ENCODE measurements around the gene FMNL2. TPM values are rescaled to one million over a fixed set of nuclear protein-coding genes. Genes with fewer than 3 reads are reported as not detected.

Gene FMNL2
- total and polyA plus RNA-seq, 2 experiments from 2014 or later, result 16.5 to 45.4 TPM

DNA sequence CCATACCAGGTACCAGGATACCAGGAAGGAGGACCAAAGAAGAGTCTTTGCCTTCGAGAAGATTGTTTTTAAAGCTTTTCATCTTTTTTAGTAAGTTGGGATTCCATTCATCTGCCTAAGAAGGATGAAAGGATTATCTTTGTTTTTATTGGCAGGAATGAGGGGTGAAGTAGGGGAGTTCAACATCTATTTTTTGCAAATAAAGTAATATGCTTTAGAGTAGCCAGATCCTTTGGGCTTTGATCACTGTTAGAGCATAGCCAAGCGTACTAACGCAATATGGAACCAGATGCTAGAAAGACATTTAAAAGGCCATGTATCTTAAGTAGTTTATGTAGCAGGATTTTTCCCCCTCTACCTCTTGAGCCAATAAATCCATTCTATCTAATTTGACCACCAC lies 249.3 kb downstream of the FMNL2 start (continued):
- TF ChIP-seq, protein P1, sequence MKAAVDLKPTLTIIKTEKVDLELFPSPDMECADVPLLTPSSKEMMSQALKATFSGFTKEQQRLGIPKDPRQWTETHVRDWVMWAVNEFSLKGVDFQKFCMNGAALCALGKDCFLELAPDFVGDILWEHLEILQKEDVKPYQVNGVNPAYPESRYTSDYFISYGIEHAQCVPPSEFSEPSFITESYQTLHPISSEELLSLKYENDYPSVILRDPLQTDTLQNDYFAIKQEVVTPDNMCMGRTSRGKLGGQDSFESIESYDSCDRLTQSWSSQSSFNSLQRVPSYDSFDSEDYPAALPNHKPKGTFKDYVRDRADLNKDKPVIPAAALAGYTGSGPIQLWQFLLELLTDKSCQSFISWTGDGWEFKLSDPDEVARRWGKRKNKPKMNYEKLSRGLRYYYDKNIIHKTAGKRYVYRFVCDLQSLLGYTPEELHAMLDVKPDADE (IDR thresholded peaks at IDR 0.05), result no peak
- no peak for TF ChIP-seq EZH2 (IDR thresholded peaks at IDR 0.05; ENCODE audit: low read depth, unreplicated experiment)
- no peak for TF ChIP-seq ZNF331 (CRISPR knock-in tag; IDR thresholded peaks at IDR 0.05; ENCODE audit: low read depth)
- TF ChIP-seq CREB1 (CRISPR knock-in tag; IDR thresholded peaks at IDR 0.05; ENCODE audit: low read depth), result no peak
- TF ChIP-seq, protein P2, sequence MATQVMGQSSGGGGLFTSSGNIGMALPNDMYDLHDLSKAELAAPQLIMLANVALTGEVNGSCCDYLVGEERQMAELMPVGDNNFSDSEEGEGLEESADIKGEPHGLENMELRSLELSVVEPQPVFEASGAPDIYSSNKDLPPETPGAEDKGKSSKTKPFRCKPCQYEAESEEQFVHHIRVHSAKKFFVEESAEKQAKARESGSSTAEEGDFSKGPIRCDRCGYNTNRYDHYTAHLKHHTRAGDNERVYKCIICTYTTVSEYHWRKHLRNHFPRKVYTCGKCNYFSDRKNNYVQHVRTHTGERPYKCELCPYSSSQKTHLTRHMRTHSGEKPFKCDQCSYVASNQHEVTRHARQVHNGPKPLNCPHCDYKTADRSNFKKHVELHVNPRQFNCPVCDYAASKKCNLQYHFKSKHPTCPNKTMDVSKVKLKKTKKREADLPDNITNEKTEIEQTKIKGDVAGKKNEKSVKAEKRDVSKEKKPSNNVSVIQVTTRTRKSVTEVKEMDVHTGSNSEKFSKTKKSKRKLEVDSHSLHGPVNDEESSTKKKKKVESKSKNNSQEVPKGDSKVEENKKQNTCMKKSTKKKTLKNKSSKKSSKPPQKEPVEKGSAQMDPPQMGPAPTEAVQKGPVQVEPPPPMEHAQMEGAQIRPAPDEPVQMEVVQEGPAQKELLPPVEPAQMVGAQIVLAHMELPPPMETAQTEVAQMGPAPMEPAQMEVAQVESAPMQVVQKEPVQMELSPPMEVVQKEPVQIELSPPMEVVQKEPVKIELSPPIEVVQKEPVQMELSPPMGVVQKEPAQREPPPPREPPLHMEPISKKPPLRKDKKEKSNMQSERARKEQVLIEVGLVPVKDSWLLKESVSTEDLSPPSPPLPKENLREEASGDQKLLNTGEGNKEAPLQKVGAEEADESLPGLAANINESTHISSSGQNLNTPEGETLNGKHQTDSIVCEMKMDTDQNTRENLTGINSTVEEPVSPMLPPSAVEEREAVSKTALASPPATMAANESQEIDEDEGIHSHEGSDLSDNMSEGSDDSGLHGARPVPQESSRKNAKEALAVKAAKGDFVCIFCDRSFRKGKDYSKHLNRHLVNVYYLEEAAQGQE (IDR thresholded peaks at IDR 0.05; ENCODE audit: unreplicated experiment), result no peak
- TF ChIP-seq, protein P3, sequence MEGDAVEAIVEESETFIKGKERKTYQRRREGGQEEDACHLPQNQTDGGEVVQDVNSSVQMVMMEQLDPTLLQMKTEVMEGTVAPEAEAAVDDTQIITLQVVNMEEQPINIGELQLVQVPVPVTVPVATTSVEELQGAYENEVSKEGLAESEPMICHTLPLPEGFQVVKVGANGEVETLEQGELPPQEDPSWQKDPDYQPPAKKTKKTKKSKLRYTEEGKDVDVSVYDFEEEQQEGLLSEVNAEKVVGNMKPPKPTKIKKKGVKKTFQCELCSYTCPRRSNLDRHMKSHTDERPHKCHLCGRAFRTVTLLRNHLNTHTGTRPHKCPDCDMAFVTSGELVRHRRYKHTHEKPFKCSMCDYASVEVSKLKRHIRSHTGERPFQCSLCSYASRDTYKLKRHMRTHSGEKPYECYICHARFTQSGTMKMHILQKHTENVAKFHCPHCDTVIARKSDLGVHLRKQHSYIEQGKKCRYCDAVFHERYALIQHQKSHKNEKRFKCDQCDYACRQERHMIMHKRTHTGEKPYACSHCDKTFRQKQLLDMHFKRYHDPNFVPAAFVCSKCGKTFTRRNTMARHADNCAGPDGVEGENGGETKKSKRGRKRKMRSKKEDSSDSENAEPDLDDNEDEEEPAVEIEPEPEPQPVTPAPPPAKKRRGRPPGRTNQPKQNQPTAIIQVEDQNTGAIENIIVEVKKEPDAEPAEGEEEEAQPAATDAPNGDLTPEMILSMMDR (conservative IDR thresholded peaks at IDR 0.05; ENCODE audit: low read depth in 2 of 2), result no peak

DNA sequence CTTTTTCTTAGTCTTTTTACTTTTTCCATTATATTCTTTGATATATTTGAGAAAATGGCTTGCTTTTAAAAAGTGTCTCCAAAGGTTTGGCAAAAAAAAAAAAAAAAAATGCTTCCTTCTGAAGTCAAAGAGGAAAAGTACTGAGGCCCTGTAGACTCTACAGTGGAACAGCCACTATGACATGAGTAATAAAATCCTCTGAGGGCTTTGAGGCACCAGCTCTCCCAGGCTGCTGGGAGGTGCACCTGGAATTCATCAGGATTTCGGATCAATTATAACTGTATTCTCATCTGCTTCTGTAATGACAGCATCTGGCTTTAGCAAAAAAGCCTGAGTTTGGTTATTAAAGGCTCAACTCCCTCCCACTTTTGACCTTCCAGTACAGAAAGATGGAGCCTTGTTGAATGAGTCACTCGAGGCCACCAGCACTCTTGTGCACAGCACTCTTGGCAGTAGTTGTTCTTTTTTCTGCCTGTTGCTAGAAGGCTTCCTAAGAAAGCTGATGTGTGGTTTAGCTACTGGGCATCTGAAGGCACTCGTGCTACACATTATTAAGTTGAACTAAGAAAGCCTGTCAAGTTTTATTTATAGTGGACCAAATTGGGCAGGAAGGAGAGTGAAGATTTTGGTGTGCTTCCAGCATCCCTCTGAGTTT lies 251.0 kb downstream of the FMNL2 start:
- H3K27ac Mint-ChIP-seq, result no peak overlapping the region
- H3K36me3 ChIP-seq (ENCODE audit: insufficient read depth), result no peaks in the 10 kb centered on the region
- H3K4me1 Mint-ChIP-seq, result no peaks in the 10 kb centered on the region
- H3K36me3 Mint-ChIP-seq (ENCODE audit: low read depth), result peaks cover 7% of the 10 kb centered on the region; the same call in 1 of the 3 replicates
- no peak overlapping the region for H3K4me3 ChIP-seq
- H3K79me2 ChIP-seq (replicated peaks; ENCODE audit: insufficient read depth), result no peaks in the 10 kb centered on the region
- H3K27ac ChIP-seq (ENCODE audit: low read depth), result no peak overlapping the region
- H3K27me3 ChIP-seq (ENCODE audit: insufficient read depth), result no peaks in the 10 kb centered on the region
- H3K9me2 ChIP-seq (ENCODE audit: insufficient read depth), result no peaks in the 10 kb centered on the region; the same call in 1 of the 2 replicates
- no peak overlapping the region for H3K4me2 ChIP-seq
- H3K9me3 Mint-ChIP-seq, result no peaks in the 10 kb centered on the region
- ATAC-seq, result no peak
- H3K4me3 Mint-ChIP-seq, result no peak overlapping the region
- no peaks in the 10 kb centered on the region for H3K27me3 Mint-ChIP-seq (ENCODE audit: insufficient read depth, low read depth, poor library complexity)
- H2AFZ ChIP-seq, result no peak overlapping the region
- H3F3A ChIP-seq (replicated peaks; ENCODE audit: low read depth), result no peaks in the 10 kb centered on the region
- no peak for DNase-seq (ENCODE audit: low spot score)
- no peaks in the 10 kb centered on the region for H3K4me1 ChIP-seq (ENCODE audit: insufficient read depth)
- no peaks in the 10 kb centered on the region; the same call in 1 of the 2 replicates for H4K20me1 ChIP-seq (replicated peaks; ENCODE audit: insufficient read depth)
- TF ChIP-seq EZH2 (IDR thresholded peaks at IDR 0.05; ENCODE audit: low read depth, unreplicated experiment) (no peak), NANOG (IDR thresholded peaks at IDR 0.05; ENCODE audit: borderline replicate concordance) (no peak), ZNF114 (CRISPR knock-in tag; IDR thresholded peaks at IDR 0.05) (no peak), POLR2AphosphoS5 (IDR thresholded peaks at IDR 0.05; ENCODE audit: low read depth) (no peak)
- TF ChIP-seq, protein P2 (IDR thresholded peaks at IDR 0.05; ENCODE audit: unreplicated experiment), result no peak
